Thyroid gland (tissue), 4 donors: Measurements from ENCODE around the gene ASIC2.

Experiments used
- POLR2A ChIP-seq, 2 donors: fragments of 450-650 bp; IDR thresholded peaks; one replicate each; pipeline ENCODE4 v1.6.1; 2017; ENCODE audit warnings: antibody characterized with exemption in 2 of 2, mild to moderate bottlenecking in 2 of 2, moderate library complexity in 1 of 2
- TF ChIP-seq, protein P1 (sequence below), 6 experiments: fragments of 200-600 bp in 3 of 6; fragments of 450-650 bp in 3 of 6; sonication (generic) in 3 of 6; IDR thresholded peaks; one replicate each; pipeline ENCODE4 v1.5.1; 2016 to 2019; ENCODE audit warnings: antibody characterized with exemption in 6 of 6, mild to moderate bottlenecking in 2 of 6, inconsistent platforms in 1 of 6, moderate library complexity in 1 of 6

DNA sequence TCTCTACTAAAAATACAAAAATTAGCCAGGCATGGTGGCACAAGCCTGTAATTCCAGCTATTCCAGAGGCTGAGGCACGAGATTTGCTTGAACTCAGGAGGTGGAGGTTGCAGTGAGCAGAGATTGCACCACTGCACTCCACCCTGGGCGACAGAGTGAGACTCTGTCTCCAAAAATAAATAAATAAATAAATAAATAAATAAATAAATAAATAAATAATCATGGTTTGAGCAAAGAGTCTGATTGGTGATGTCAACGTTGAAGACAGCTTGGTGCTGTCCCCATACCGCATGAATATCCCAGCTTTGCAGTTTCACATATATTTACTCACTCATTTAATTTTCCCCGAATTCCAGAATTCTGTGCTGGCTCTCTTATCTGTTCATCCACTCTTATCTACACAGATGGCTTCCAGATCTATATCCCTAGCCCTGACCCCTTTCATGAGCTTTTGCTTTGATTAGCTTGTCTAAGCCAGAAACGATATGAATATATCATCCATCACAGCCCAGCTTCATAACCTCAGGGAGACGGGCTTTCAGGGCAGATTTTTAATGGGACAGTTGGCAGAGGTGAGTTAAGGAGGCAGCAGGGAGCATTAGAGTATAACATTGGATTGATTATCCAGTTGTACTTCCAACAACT, 210.4 kb downstream of the ASIC2 start:
- TF ChIP-seq, protein P1, sequence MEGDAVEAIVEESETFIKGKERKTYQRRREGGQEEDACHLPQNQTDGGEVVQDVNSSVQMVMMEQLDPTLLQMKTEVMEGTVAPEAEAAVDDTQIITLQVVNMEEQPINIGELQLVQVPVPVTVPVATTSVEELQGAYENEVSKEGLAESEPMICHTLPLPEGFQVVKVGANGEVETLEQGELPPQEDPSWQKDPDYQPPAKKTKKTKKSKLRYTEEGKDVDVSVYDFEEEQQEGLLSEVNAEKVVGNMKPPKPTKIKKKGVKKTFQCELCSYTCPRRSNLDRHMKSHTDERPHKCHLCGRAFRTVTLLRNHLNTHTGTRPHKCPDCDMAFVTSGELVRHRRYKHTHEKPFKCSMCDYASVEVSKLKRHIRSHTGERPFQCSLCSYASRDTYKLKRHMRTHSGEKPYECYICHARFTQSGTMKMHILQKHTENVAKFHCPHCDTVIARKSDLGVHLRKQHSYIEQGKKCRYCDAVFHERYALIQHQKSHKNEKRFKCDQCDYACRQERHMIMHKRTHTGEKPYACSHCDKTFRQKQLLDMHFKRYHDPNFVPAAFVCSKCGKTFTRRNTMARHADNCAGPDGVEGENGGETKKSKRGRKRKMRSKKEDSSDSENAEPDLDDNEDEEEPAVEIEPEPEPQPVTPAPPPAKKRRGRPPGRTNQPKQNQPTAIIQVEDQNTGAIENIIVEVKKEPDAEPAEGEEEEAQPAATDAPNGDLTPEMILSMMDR (IDR thresholded peaks at IDR 0.05), result no peak
- TF ChIP-seq POLR2A (IDR thresholded peaks at IDR 0.05), result no peak
